IgD-negative memory B cell (primary cell): Measurements from ENCODE around the gene TENT5C. TPM values are rescaled to one million over a fixed set of nuclear protein-coding genes. Genes with fewer than 3 reads are reported as not detected.
A peak's percentile ranks its signal among the peaks of the same experiment; 100 is the strongest.

Experiments
- H3K27ac Mint-ChIP-seq, 3 donors: one replicate each; pipeline ENCODE4 v1.8.0; 2020 to 2022; ENCODE audit warnings: mild to moderate bottlenecking in 3 of 3, mixed read lengths in 3 of 3, moderate library complexity in 1 of 3
- H3K27me3 Mint-ChIP-seq: one replicate; pipeline ENCODE4 v1.8.0; 2021; ENCODE audit warnings: mixed read lengths
- H3K36me3 Mint-ChIP-seq: one replicate; pipeline ENCODE4 v1.8.0; 2020; ENCODE audit warnings: mild to moderate bottlenecking, mixed read lengths
- H3K4me1 Mint-ChIP-seq, 3 donors: one replicate each; pipeline ENCODE4 v1.8.0; 2020 to 2022; ENCODE audit warnings: mixed read lengths in 3 of 3, mild to moderate bottlenecking in 1 of 3
- H3K4me3 Mint-ChIP-seq, 4 donors: one replicate each; pipeline ENCODE4 v1.8.0; 2020 to 2022; ENCODE audit warnings: mild to moderate bottlenecking in 4 of 4, mixed read lengths in 4 of 4, moderate library complexity in 3 of 4
- H3K9me3 Mint-ChIP-seq, 3 donors: one replicate each; pipeline ENCODE4 v1.8.0; 2020 to 2021; ENCODE audit warnings: mixed read lengths in 3 of 3, mild to moderate bottlenecking in 1 of 3
- polyA plus RNA-seq: library from polyadenylated mRNA; unstranded; fragments of 300-500 nt; fragmentation: Illumina TruSeq; gene quantifications from one replicate; pipeline ENCODE4 v1.2.3, GENCODE V29; 2021

TENT5C gene
- polyA plus RNA-seq, 1 donor from 2014 or later, result 33.4 TPM

DNA sequence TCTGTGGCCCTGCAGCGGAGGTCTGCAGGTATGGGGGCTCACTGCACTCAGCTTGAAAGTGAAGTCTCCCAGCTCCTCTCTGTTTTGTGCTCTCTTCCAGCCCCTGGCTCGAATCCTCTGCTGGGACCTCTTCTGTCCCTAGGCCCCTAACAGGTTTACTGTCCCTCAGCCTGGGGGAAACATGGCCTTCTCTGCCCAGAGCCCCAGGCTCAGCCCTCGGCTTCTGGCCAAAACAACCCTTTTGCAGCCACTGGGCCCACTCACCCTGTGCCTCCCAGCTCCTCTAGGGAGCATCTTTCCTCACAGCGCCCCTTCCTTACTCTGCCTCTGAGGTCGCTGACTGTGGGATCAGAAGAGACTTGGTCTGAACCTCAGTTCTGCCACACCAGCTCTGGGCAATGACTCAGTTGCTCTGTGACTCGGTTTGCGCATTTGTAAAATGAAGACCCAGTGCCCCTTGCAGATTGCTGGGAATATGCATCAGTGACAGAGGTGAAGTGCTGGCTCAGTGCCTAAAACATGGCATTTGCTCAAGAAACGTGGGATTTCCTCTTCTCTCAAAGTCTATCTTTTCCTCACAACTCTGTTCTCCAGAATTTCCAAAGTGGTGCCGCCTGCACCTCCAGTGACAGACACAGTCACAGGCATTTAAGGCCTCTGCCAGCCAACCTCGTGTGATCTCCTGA, 26.5 kb upstream of the TENT5C start:
- no peaks in the 10 kb centered on the region for H3K4me1 Mint-ChIP-seq
- peaks cover 0 to 3% (median 0%) of the 10 kb centered on the region in 3 donors for H3K9me3 Mint-ChIP-seq
- peak overlapping the region in 1 of 3 donors; percentile 62 for H3K27ac Mint-ChIP-seq
- no peaks in the 10 kb centered on the region for H3K27me3 Mint-ChIP-seq
- H3K36me3 Mint-ChIP-seq, result no peaks in the 10 kb centered on the region
- H3K4me3 Mint-ChIP-seq, result peak overlapping the region in 1 of 4 donors; percentile 29

- no peak overlapping the region for H3K4me3 Mint-ChIP-seq
- H3K9me3 Mint-ChIP-seq, result peaks cover 0 to 3% (median 0%) of the 10 kb centered on the region in 3 donors
- no peaks in the 10 kb centered on the region for H3K4me1 Mint-ChIP-seq
- H3K36me3 Mint-ChIP-seq, result no peaks in the 10 kb centered on the region
- H3K27ac Mint-ChIP-seq, result no peak overlapping the region
- H3K27me3 Mint-ChIP-seq, result no peaks in the 10 kb centered on the region
These were observed 25.4 kb upstream of the TENT5C start for GRCh38 chr1:117580436-117580835.

- Mint-ChIP-seq H3K4me1 (no peaks in the 10 kb centered on the region), H3K36me3 (no peaks in the 10 kb centered on the region), H3K4me3 (no peak overlapping the region), H3K9me3 (peaks cover 0 to 3% (median 0%) of the 10 kb centered on the region in 3 donors), H3K27me3 (no peaks in the 10 kb centered on the region), H3K27ac (peak overlapping the region in 1 of 3 donors; percentile 55)
These were observed 25.0 kb upstream of the TENT5C start for GRCh38 chr1:117580882-117581281.

DNA sequence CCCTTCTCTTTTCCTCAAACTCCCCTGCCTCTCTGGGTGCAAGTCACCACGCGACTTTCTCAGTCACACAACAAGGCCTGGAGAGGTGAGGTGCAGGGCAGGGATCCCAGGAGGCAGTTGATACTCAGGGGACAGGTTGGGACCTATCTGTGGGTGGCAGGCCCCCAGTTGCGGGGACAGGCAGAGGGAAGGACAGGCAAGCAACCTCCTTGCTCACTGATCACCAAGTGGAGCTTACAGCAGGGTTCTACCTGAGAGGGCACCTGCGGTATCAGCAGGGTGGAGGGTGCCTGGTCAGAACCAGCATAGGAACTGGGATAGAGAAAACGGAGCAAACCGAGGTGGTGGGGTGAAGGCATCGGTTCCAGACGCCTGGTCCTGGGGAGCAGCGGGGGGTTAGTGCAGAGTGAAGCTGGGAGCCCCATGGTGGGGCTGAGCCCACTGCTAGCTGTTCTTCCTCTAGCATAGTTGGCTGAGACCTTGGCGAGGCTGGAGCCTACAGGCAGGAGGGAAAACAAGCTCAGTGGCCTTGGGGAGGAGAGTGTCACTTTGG, 24.4 kb upstream of the TENT5C start:
- H3K27me3 Mint-ChIP-seq, result no peaks in the 10 kb centered on the region
- H3K4me1 Mint-ChIP-seq, result no peaks in the 10 kb centered on the region
- H3K27ac Mint-ChIP-seq, result no peak overlapping the region
- H3K9me3 Mint-ChIP-seq, result peaks cover 0 to 3% (median 0%) of the 10 kb centered on the region in 3 donors
- H3K4me3 Mint-ChIP-seq, result no peak overlapping the region
- no peaks in the 10 kb centered on the region for H3K36me3 Mint-ChIP-seq

GRCh38 chr1:117582451-117582850, 23.4 kb upstream of the TENT5C start:
- Mint-ChIP-seq H3K4me1 (no peaks in the 10 kb centered on the region), H3K4me3 (no peak overlapping the region), H3K36me3 (no peaks in the 10 kb centered on the region), H3K27me3 (no peaks in the 10 kb centered on the region), H3K27ac (no peak overlapping the region), H3K9me3 (peaks cover 0 to 3% (median 0%) of the 10 kb centered on the region in 3 donors)

DNA sequence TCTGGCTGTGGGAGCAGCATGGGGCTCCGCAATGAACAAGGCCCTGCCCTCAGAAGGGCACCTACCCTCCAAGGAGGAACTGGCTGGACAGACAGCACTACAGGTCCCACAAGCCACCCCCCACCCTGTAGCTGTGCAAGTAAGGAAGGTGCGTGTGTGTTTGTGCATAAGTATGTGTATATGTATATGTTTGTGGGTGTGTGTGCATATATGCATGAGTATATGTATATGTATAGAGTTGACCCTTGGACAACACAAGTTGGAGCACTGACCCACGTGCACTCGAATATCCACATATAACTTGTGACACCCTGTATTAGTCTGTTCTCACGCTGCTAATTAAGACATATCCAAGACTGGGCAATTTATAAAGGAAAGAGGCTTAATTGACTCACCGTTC, 22.6 kb upstream of the TENT5C start:
- no peaks in the 10 kb centered on the region for H3K36me3 Mint-ChIP-seq
- H3K4me3 Mint-ChIP-seq, result no peak overlapping the region
- H3K4me1 Mint-ChIP-seq, result no peaks in the 10 kb centered on the region
- no peaks in the 10 kb centered on the region for H3K27me3 Mint-ChIP-seq
- H3K9me3 Mint-ChIP-seq, result peaks cover 0 to 3% (median 0%) of the 10 kb centered on the region in 3 donors
- no peak overlapping the region for H3K27ac Mint-ChIP-seq

DNA sequence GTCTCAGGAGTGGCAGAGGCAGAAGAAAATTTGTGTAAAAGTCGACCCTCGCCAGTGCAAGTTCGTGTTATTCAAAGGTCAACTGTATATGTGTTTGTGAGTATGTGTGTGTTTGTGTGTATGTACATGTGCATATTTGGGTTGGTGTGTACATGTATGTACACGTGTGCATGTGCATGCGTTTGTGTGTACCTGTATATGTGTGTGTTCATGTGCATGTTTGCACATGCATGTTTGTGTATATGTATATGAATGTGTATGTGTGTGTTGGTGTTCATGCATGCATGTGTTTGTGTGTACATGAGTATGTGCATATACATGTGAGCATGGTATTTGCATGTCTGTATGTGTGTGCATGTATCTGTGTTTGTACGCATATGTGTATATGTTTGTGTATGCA, 21.7 kb upstream of the TENT5C start:
- Mint-ChIP-seq H3K4me1 (no peaks in the 10 kb centered on the region), H3K4me3 (no peak overlapping the region), H3K27ac (no peak overlapping the region), H3K27me3 (no peaks in the 10 kb centered on the region), H3K9me3 (peaks cover 0 to 3% (median 0%) of the 10 kb centered on the region in 3 donors), H3K36me3 (no peaks in the 10 kb centered on the region)

- Mint-ChIP-seq H3K9me3 (peaks cover 0 to 3% (median 0%) of the 10 kb centered on the region in 3 donors), H3K27ac (peak overlapping the region in 1 of 3 donors; percentile 43), H3K4me3 (no peak overlapping the region), H3K36me3 (no peaks in the 10 kb centered on the region), H3K4me1 (no peaks in the 10 kb centered on the region), H3K27me3 (no peaks in the 10 kb centered on the region)
These were observed 20.8 kb upstream of the TENT5C start for GRCh38 chr1:117585086-117585485.

GRCh38 chr1:117586337-117586736, 19.5 kb upstream of the TENT5C start:
- no peaks in the 10 kb centered on the region for H3K36me3 Mint-ChIP-seq
- H3K4me3 Mint-ChIP-seq, result no peak overlapping the region
- H3K27ac Mint-ChIP-seq, result no peak overlapping the region
- peaks cover 0 to 3% (median 0%) of the 10 kb centered on the region in 3 donors for H3K9me3 Mint-ChIP-seq
- H3K4me1 Mint-ChIP-seq, result no peaks in the 10 kb centered on the region
- H3K27me3 Mint-ChIP-seq, result no peaks in the 10 kb centered on the region

GRCh38 chr1:117586747-117587498, 18.9 kb upstream of the TENT5C start:
- Mint-ChIP-seq H3K27me3 (no peaks in the 10 kb centered on the region), H3K4me1 (no peaks in the 10 kb centered on the region), H3K27ac (no peak overlapping the region), H3K9me3 (peaks cover 0 to 3% (median 0%) of the 10 kb centered on the region in 3 donors), H3K36me3 (no peaks in the 10 kb centered on the region), H3K4me3 (no peak overlapping the region)

DNA sequence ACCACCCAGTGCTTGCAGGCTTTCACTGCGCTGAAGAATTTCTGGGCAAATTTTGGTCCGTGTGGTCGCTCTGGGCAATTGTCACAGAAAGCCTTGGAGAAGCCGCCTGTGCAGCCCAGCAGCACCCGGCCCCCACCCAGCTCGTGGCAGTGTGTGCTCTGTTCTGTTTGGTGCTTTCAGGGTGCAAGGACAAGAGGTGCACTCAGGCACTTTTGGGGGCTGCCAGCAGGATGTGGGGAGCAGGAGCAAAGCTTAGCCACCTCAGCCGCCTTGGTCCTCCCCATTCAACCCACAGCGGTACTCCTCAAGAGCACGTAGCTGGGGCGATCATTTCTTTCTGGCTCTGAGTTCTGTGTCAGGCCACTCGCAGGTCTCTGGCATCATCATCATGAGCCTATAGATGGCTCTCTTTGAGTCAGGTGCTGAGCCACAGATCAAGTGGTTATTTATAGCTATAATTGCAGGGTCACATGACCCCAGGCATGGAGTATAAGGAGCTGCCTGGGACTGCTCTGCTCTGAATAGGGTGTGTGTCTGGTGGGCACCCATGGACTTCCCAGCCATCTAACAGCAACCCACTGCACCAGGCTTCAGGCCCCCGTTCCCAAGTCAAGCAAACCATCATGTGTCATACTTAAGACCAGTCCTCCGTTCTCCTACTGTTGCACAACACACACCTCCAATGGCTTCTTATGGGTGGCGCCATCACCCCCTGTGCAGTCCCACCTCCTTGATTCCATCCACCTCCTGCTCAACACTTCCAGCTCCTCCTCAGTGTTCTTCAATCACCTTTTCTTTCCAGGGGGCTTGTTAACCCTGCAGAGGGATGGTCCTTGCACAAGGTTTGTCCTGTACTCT, 18.1 kb upstream of the TENT5C start:
- H3K9me3 Mint-ChIP-seq, result peaks cover 0 to 3% (median 0%) of the 10 kb centered on the region in 3 donors
- no peaks in the 10 kb centered on the region for H3K27me3 Mint-ChIP-seq
- no peaks in the 10 kb centered on the region for H3K4me1 Mint-ChIP-seq
- H3K27ac Mint-ChIP-seq, result no peak overlapping the region
- H3K36me3 Mint-ChIP-seq, result no peaks in the 10 kb centered on the region
- no peak overlapping the region for H3K4me3 Mint-ChIP-seq

- H3K9me3 Mint-ChIP-seq, result no peaks in the 10 kb centered on the region
- H3K27me3 Mint-ChIP-seq, result no peaks in the 10 kb centered on the region
- no peaks in the 10 kb centered on the region for H3K36me3 Mint-ChIP-seq
- peaks cover 2 to 7% (median 3%) of the 10 kb centered on the region in 3 donors for H3K4me1 Mint-ChIP-seq
- H3K4me3 Mint-ChIP-seq, result no peak overlapping the region
- H3K27ac Mint-ChIP-seq, result peak overlapping the region in 1 of 3 donors; percentile 87
These were observed 16.3 kb upstream of the TENT5C start for GRCh38 chr1:117589544-117589943.

GRCh38 chr1:117590273-117590925, 15.4 kb upstream of the TENT5C start:
- Mint-ChIP-seq H3K27ac (no peak overlapping the region), H3K4me3 (no peak overlapping the region), H3K9me3 (no peaks in the 10 kb centered on the region), H3K36me3 (no peaks in the 10 kb centered on the region), H3K4me1 (peaks cover 6 to 11% (median 7%) of the 10 kb centered on the region in 3 donors), H3K27me3 (no peaks in the 10 kb centered on the region)

GRCh38 chr1:117591252-117591651, 14.6 kb upstream of the TENT5C start:
- Mint-ChIP-seq H3K9me3 (no peaks in the 10 kb centered on the region), H3K4me1 (peaks cover 13 to 17% (median 15%) of the 10 kb centered on the region in 3 donors), H3K27ac (no peak overlapping the region), H3K36me3 (no peaks in the 10 kb centered on the region), H3K27me3 (no peaks in the 10 kb centered on the region), H3K4me3 (no peak overlapping the region)
